Measurements from ENCODE around the gene TRIM66. TPM values are rescaled to one million over a fixed set of nuclear protein-coding genes. Genes with fewer than 3 reads are reported as not detected.

Gene TRIM66
- total RNA-seq, 2 donors from 2014 or later = 16.2 to 25.3 TPM

DNA sequence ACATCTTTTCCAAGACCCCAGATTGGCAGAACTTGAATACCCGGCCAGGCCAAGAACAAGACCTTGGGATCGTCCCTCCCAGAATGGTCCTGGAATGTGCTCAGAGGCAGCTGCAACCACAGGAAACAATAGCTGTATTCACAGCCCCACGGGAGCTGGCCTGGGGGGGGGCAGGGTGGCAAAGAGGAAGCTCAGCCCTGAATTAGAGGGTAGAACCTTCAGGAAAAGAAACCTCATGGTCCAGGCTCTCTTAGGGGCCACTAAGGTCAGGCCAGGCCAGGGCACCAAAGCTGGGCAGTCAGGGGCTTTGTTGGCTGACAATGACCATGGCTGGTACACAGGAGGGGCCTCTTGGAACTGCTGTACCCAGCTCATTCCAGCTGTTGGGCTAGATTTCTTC is 17.4 kb upstream of the TRIM66 start:
- Mint-ChIP-seq H3K9me3 (no peaks in the 10 kb centered on the region), H3K27ac (peak overlapping the region; percentile 42 to 85), H3K36me3 (no peaks in the 10 kb centered on the region)
- ATAC-seq (no peak), DNase-seq (ENCODE audit: low spot score in 2 of 2) (no peak)

DNA sequence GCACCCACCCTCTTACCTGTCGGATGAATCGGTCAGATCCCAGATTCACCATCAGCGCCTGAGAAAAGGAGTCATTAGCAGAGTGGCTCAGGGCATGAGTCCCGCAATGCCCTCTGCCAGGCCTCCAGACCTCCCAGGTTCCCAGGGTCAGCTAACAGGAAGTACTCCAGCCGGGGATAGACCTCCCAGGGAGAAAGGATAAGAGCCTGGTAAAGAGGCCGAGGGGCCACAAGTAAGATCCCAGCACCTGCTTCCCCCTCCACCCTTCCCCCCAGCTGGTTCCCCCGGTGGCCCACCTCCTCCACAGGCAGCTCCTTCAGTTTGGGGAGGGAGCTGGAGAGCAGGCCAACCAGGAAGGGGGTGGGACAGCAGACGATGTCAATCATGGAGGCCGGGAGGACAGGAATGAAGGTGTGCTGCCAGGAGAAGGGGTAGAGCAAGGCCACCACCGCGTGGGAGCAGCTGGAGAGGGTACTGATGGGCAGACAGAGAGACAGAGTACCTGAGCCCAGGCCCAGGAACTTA is 16.5 kb upstream of the TRIM66 start:
- ATAC-seq = no peak
- Mint-ChIP-seq H3K9me3 (no peaks in the 10 kb centered on the region), H3K27ac (peak overlapping the region; percentile 42 to 85), H3K36me3 (peaks cover 0 to 6% of the 10 kb centered on the region in 2 donors)
- DNase-seq (ENCODE audit: low spot score in 2 of 2) = no peak

DNA sequence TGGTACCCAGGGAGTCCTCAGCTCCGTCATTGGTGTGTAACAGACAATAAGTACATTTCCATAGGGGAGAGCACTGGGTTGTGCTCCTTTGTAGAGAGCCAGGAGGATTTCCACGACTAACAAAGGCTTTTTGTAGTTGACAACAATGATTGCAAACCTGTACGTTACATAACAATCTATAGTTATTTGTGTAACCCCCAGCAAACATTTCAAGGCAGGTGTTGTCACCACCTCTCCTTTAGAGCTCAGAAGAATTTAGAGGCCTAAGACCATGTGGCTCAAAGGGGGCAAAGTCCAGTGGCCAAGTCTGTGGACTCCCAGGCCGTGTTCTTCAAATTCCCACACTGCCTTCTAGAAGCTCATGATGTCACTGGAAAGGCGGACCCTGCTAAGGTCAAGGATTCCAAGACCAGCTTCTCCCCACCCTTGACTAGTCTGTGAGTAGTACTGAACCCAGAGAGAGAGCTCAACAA is 15.9 kb upstream of the TRIM66 start:
- Mint-ChIP-seq H3K36me3 (peaks cover 0 to 6% of the 10 kb centered on the region in 2 donors), H3K9me3 (no peaks in the 10 kb centered on the region), H3K27ac (no peak overlapping the region)
- ATAC-seq (no peak), DNase-seq (ENCODE audit: low spot score in 2 of 2) (no peak)

DNA sequence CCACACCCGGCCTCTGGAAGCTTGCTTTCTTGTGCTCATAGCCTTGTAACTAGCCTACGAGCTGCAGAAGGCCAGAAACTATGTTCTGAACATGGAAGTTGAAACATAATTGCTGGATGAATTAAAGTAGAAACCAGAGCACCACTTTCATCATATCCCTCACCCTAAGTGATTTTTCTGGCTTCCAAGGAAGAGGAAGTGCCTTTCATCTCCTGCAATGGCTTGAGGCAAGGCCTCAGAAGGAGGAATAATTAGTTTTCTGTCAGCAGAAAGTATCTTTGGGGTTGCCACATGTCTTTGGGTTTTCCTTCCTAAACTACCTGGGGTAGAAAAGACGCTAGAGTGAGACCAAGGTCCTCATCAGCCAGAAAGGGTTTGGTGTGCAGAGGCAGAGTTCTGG is 14.6 kb upstream of the TRIM66 start:
- H3K36me3 Mint-ChIP-seq = peaks cover 7 to 15% of the 10 kb centered on the region in 2 donors
- ATAC-seq (no peak), DNase-seq (ENCODE audit: low spot score in 2 of 2) (no peak)
- H3K9me3 Mint-ChIP-seq = no peaks in the 10 kb centered on the region
- H3K27ac Mint-ChIP-seq = peak overlapping the region in 1 of 2 donors; percentile 75

DNA sequence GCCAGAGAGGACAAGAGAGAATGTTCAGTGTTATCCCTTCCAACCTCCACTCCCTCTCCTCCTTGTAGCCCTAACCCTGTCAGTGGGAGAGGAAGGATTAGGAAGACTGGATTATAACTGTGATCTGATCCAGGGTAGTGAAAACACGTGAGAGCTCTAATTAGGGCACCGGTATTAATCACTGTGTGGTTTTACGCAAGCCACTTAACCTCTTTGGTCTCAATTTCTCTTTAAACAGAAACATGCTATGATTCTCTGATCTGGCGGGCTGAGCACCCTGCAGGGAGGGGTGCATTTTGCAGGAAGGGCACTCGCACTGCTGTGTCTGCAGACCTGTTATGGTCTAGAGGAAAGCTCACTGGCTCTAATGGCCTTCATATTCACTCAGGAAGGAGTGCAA is 11.7 kb upstream of the TRIM66 start:
- DNase-seq (ENCODE audit: low spot score in 2 of 2) (no peak), ATAC-seq (no peak)
- peak overlapping the region in 1 of 2 donors; percentile 74 for H3K27ac Mint-ChIP-seq
- H3K36me3 Mint-ChIP-seq = peaks cover 20 to 36% of the 10 kb centered on the region in 2 donors
- H3K9me3 Mint-ChIP-seq = no peaks in the 10 kb centered on the region

- no peak for DNase-seq (ENCODE audit: low spot score in 2 of 2)
- ATAC-seq = no peak
- Mint-ChIP-seq H3K36me3 (peaks cover 25 to 41% of the 10 kb centered on the region in 2 donors), H3K27ac (peak overlapping the region in 1 of 2 donors; percentile 74), H3K9me3 (no peaks in the 10 kb centered on the region)
Observed at GRCh38 chr11:8693555-8693954, 11.1 kb upstream of the TRIM66 start.

- ATAC-seq (no peak), DNase-seq (ENCODE audit: low spot score in 2 of 2) (no peak)
- Mint-ChIP-seq H3K27ac (peak overlapping the region in 1 of 2 donors; percentile 74), H3K36me3 (peaks cover 28 to 45% of the 10 kb centered on the region in 2 donors), H3K9me3 (no peaks in the 10 kb centered on the region)
Observed at GRCh38 chr11:8693010-8693551, 10.6 kb upstream of the TRIM66 start.

DNA sequence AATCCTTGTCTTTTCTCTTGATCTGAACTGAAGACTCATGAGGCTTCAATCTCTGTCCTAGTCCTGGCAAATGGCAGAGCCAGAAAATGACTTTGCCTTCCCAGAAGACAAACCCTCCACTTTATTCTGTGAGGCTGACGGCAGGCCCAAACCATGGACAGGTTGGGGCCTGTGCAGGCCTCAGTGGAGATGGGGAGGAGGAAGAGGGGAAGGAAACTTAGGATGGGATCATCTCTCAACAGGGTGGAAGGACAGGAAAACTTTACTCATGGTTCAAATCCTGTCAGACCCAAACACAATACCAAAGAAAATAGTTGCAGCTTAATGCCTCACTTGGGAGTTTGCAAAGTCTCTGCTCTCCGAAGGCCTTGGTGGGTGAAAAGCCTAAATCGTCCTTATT is 10.0 kb upstream of the TRIM66 start:
- no peak for DNase-seq (ENCODE audit: low spot score in 2 of 2)
- ATAC-seq = no peak

DNA sequence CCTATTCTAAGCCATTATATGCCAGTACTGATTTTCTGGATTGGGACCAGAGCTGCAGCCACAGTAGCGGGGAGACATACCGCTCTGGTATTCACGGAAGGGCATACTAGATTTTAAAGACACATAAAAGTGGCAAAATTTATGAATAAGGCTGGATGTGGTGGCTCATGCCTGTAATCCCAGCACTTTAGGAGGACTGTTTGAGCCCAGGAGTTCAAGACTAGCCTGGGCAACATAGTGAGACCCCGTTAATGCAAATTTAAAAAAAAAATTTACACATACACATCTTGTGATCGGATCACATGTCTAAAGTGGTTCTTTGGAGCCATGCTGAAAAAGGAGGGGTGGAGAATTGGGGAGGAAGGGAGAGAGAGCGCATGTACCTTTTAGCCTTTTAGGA is 9.1 kb upstream of the TRIM66 start:
- peak in 1 of 2 donors; percentile 30 for DNase-seq (ENCODE audit: low spot score in 2 of 2)
- Mint-ChIP-seq H3K36me3 (peaks cover 28 to 50% of the 10 kb centered on the region in 2 donors), H3K27ac (no peak overlapping the region), H3K9me3 (no peaks in the 10 kb centered on the region)
- ATAC-seq = no peak

More for the DNA sequence above, 10.0 kb upstream of the TRIM66 start:
- Mint-ChIP-seq H3K36me3 (peaks cover 28 to 50% of the 10 kb centered on the region in 2 donors), H3K9me3 (no peaks in the 10 kb centered on the region), H3K27ac (peak overlapping the region in 1 of 2 donors; percentile 24)

DNA sequence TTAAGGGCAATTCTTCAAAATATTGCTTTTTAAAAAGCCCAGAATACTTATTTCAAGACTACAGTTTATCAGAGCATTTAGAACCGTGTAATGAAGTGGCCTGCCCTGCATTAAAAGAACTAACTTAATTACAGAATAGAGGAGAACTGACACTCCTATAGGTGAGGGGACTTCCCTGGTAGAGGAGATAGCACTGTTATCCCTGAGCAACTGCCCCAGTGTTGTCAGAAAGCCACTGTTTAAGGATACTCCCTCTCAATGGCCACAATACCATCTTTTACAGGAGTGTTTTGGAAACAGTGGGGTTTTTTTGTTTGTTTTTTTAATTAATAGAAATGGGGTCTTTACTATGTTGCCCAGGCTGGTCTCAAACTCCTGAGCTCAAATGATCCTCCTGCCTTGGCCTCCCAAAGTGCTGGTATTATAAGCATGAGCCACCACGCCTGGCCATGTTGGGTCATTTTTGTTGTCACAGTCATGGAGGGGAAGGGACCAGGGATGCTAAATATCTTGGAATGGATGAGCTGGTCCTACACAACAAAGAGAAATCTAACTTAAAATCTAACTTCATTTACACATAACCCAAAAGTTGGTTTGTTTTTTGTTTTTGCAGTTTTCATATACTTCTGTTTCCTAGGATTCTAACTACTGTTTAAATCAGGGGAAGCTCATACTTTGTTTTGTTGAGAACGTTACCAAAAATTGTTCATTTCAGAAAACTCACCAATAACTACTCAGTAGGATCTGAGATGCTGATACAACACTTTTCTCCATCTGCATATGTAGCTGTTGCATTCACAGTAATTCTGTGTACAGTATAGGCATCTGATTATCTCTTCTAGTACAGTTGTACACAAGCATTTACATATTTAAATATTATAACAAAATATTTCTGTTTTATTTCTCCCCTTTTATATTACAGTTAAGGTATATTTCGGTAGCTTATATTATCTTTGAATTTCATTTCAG is 8.2 kb upstream of the TRIM66 start:
- DNase-seq (ENCODE audit: low spot score in 2 of 2) (no peak), ATAC-seq (no peak)
- Mint-ChIP-seq H3K9me3 (no peaks in the 10 kb centered on the region), H3K27ac (peak overlapping the region; percentile 92 to 93), H3K36me3 (peaks cover 31 to 53% of the 10 kb centered on the region in 2 donors)

DNA sequence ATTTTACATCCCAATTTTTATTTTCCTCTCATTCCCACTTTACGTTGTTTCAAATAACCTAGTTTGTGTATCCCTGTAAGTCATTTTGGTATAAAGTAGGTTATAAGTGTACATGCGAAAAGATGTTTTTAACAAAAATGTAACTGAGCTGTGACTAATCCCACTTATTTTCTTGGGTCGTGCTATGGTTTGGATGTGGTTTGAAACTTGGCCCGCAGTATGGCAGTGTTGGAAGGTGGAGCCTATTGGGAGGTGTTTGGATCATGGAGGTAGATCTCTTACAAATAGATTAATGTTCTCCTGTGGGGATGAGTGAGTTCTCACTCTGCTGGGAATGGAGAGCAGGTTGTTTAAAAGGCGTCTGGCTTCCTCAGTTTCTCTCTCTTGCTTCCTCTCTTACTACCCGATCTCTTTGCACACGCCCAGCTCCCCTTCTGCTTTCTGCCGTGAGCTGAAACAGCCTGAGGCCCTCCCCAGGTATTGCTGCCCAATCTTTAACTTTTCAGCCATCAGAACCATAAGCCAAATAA is 7.3 kb upstream of the TRIM66 start:
- Mint-ChIP-seq H3K27ac (peak overlapping the region; percentile 92 to 93), H3K36me3 (peaks cover 40 to 62% of the 10 kb centered on the region in 2 donors), H3K9me3 (no peaks in the 10 kb centered on the region)
- ATAC-seq (no peak), DNase-seq (ENCODE audit: low spot score in 2 of 2) (peak in 1 of 2 donors; percentile 28)

DNA sequence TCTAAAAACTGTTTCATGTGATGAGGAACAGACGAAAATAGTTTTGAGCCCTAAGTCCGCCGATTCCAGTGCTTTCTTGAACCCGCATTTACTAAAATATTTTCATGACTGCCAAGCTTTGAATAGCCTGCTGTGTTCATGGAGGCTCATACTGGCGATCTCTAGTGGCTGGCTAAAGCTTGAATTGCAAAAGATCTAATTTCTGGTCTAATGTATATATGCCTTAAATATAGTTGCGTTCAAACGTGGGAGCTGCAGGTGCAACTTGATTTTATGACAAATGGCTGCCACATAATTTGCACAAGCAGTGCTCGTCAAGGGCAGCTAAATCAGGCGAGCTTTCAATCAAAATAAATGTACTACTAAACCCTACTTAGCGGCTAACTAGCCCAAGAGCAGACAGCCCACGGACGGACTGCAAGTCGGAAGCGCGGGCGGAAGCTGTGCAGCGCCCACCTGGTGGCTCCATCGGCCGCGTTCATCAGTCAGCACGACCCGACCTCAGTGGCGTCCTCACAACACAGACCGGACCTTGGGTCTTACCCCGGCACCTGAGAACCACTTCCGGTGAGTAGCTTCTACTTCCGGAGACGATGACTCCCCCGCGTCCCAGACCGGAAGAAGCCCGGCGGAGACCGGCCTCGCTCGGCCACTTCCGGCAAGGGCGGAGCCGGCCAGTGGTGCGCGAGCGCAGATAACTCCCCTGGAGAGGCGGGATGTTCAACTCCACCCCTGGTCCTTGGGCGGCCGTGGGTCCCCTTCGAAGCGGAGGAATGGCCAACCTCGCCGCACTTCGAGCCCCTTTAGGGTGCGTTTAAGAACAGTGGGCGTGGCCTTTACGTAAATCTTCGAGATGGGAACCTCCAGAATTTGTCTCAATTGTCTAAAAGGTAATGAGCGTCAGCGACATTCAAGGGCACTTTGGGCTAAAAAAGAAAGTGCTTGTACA is 6.2 kb upstream of the TRIM66 start:
- H3K27ac Mint-ChIP-seq = peak overlapping the region; percentile 92 to 93
- DNase-seq (ENCODE audit: low spot score in 2 of 2) (peak; percentile 83 to 93), ATAC-seq (peak; percentile 92 to 95)
- H3K36me3 Mint-ChIP-seq = peaks cover 51 to 66% of the 10 kb centered on the region in 2 donors
- H3K9me3 Mint-ChIP-seq = no peaks in the 10 kb centered on the region

- peak overlapping the region in 1 of 2 donors; percentile 68 for H3K27ac Mint-ChIP-seq
- peaks cover 67 to 69% of the 10 kb centered on the region in 2 donors for H3K36me3 Mint-ChIP-seq
- H3K9me3 Mint-ChIP-seq = no peaks in the 10 kb centered on the region
- DNase-seq (ENCODE audit: low spot score in 2 of 2) (peak in 1 of 2 donors; percentile 35), ATAC-seq (no peak)
Observed at GRCh38 chr11:8686325-8686724, 3.9 kb upstream of the TRIM66 start.

DNA sequence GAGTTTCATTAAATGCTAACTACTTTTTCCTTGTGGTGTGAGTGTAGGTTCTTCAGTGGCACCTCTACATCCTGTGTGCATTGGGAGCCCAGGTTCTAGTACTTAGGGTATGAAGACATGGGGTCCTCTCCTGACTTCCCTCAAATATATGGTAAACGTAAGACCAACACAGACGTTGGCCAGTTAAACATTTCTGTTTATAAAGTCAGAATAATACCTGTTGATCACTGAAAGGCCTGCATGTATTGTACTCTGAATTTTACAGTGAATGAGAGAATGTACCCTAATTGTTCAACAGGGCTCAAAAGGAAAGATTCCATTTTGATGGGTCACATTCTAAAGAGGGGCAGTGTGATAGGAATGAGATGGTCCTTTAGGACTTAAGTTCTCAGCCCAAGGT is 3.4 kb upstream of the TRIM66 start:
- no peak for DNase-seq (ENCODE audit: low spot score in 2 of 2)
- peaks cover 68 to 70% of the 10 kb centered on the region in 2 donors for H3K36me3 Mint-ChIP-seq
- no peak for ATAC-seq
- H3K27ac Mint-ChIP-seq = peak overlapping the region; percentile 97 to 99
- H3K9me3 Mint-ChIP-seq = peaks cover under 1 to 1% of the 10 kb centered on the region in 2 donors

DNA sequence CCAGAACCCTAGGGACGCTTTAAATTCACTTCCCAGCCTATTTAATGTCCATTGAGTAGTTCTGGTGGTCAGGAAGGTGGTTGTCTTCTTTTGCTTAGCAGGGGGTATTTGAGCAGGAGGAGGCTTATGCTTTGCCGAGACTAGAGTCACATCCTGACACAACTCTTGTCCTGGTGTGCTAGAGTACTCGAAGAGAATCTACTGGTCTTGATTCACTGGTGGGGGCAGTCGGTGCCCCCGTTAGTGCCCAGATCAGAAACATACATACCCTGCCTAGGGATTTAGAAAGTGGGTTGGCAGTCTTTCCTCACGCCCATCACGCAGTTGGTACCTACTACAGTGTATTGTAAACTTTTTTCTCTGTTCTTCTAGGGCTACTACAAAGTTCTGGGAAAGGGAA is 2.8 kb upstream of the TRIM66 start:
- Mint-ChIP-seq H3K36me3 (peaks cover 73 to 74% of the 10 kb centered on the region in 2 donors), H3K27ac (peak overlapping the region; percentile 97 to 99), H3K9me3 (peaks cover 5 to 6% of the 10 kb centered on the region in 2 donors)
- DNase-seq (ENCODE audit: low spot score in 2 of 2) = peak in 1 of 2 donors; percentile 14
- ATAC-seq = no peak

All from activated naive CD4-positive, alpha-beta T cell treated with anti-CD3 and anti-CD28 coated beads, Interleukin-2, amount 50 U/mL, for 72 hours (primary cell).